Hypothalamus (tissue), 51 donors: ENCODE measurements around the gene LRBA.
"Not testable (repeated sequence)": the region's sequence is repeated elsewhere in the genome, so short reads cannot be mapped to it uniquely, and the experiment has no call there.

Experiments used
- DNase-seq, 51 donors: peaks; one replicate each; lab custom pipeline; 2025; lab: John Stamatoyannopoulos, UW

The LRBA gene

GRCh38 chr4:151014521-151015458 is at the start of gene LRBA:
LRBA (minus strand) TSS chr4:151015284; CDS start chr4:151014642, 642 bp downstream.
- peak in 49 of 51 donors; percentile 7 to 84 (median 51) for DNase-seq

DNA sequence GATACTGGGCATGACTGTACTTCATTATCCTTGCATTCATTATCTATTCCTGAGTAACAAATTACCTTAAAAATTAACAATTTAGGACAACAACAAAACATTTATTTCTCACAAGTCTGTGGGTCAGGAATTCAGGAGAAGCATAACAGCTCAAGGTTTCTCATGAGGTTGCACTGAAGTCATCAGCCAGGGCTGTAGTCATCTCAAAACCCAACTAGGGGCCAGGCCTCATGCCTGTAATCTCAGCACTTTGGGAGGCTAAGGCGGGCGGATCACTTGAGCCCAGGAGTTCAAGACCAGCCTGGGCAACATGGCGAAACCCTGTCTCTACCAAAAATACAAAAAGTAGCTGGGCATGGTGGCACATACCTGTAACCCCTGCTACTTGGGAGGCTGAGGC is 48.1 kb upstream of the LRBA start:
- DNase-seq, result not testable (repeated sequence)

DNA sequence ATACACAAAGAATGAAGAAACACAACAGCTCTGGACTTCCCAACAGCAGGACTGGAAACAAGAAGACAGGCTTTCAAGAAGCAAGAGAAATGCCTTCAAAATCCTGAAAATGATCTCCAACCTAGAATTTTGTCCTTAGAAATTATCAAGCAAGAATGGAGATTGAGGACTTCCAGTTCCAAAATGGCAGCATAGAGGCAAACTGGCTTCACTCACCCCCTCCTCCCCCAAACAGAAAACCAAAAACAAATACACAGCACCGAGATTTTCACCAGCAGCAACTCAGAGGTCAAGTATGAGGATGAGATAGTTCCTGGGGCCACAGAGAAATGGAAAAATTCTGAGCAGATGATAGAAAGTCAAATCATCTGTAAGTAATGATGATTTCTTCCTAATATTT is 40.5 kb upstream of the LRBA start:
- DNase-seq, result no peak

- DNase-seq, result no peak
Measured at GRCh38 chr4:151052785-151053184, 37.7 kb upstream of the LRBA start.

DNA sequence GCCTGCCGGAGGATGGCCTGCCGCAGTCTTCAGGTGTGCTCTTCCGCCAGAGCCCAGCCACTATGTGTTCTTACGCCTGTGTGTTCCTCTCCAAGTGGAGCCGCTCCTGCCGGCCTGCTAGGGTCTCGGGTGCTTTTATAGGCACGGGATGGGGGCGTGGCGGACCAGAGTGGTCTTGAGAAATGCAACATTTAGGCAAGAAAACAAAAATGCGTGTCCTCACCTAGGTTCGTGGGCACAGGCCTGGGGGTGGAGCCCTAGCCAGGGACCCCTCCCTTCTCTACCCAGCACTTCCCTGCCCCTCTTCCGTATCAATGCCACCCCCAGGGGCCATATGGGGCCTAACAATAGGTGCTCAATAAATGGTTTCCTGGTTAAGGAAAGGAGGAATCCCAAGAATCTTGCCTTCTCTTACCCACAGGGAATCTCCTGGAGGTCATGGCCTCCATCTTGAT is 34.4 kb upstream of the LRBA start:
- DNase-seq, result no peak

DNA sequence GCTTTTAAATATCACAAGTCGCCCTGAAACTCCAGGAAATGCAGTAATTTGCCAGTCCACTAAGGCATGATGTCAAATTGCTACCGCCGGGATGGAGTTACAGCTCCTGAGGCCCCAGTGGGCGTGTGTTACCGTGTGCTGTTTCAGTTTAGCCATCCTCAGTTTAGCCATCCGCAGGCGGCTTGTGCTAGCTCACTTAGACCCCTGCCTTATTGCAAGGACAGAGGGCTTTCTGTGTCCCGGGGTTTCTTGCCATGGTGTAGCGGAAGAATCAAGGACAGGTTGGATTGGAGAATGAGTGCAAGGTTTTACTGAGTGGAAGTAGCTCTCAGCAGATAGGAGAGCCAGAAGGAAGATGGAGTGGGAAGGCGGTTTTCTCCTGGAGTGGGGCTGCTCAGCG is 33.8 kb upstream of the LRBA start:
- no peak for DNase-seq

DNA sequence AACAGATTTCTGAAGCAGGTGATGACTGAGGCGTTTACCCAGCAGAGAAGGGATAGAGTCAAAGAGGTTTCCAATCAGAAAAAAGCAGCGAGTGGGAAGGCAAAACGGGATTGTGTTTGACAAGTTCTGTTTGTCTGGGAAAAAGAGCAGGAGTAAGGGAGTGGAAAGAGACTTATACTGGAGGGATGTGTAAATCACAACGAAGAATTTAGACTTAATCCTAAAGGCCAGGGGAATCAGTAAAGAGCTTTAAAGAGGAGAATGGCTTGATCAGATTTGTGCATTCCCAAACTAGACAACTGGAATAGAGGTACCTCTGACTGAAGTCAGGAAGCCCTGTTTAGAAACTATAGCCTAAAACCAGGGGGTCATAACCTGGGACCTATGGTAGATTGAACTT is 31.5 kb upstream of the LRBA start:
- DNase-seq, result no peak

GRCh38 chr4:151045907-151046306 is 30.8 kb upstream of the LRBA start:
- no peak for DNase-seq

- no peak for DNase-seq
Measured at GRCh38 chr4:151043803-151044515, 28.9 kb upstream of the LRBA start.

DNA sequence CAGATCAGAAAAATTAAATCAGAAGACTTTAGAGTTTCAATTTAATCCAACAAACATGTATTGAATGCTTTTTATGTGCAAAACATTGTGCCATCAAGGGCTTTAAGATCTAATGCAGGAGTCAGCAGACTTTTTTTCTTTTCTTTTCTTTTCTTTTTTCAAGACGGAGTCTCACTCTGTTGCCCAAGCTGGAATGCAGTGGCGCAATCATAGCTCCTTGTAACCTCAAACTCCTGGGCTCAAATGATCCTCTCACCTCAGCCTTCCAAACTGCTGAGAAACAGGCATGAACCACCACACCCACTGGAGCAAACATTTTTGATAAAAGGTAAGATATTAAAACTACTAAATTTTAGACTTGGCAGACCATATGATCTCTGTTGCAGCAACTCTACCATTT is 24.6 kb upstream of the LRBA start:
- no peak for DNase-seq

- no peak for DNase-seq
Measured at GRCh38 chr4:151038452-151039157, 23.5 kb upstream of the LRBA start.

DNA sequence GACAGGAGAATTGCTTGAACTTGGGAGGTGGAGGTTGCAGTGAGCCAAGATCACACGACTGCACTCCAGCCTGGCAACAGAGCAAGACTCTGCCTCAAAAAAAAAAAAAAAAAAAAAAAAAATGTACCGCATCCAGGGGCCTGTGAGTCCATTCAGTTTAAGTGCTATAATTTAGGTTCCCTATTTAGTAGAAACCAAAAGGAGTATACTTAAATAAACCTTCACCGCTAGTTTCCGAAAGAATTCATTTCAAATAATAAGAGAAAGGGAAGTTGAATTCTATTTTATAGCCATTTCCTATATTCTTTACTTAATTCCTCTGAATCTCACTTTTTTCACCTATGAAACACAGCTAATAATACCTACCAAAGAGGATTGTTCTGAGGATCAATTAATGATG is 20.8 kb upstream of the LRBA start:
- no peak for DNase-seq

GRCh38 chr4:151035328-151035727 is 20.2 kb upstream of the LRBA start:
- DNase-seq, result no peak

DNA sequence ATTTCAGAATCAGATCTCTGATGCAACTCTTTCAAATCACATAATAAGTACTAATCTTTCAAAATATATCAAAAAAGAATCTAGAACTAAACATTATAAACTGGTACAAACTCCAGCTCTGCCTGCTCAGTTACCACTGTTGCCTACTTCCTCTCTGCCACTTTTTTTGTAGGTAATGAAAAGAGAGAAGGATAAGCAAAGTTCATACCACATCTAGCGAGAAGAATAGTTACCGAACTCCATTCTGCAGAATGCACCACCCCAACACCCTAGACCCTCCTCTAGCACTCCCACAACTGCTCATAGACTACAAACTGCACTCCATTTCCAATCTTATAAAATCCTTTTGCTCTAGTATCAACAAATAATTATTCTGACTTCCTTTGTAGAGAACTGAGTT is 19.7 kb upstream of the LRBA start:
- no peak for DNase-seq

- DNase-seq, result no peak
Measured at GRCh38 chr4:151031831-151032605, 16.9 kb upstream of the LRBA start.

DNA sequence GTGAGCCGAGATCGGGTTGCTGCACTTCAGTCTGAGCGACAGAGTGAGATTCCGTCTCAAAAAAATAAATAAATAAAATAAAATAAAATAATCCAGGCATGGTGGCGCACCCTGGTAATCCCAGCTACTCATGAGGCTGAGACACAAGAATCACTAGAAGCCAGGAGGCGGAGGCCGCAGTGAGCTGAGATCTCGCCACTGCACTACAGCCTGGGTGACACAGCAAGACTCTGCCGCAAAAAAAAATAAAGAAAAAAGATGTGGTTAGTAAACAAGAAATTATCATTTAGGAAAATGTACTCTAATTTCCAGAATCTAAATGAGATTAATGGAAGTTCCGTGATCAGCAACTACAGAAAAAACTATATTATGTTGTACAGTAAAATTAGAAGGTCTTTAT is 14.5 kb upstream of the LRBA start:
- DNase-seq, result no peak

GRCh38 chr4:151029006-151029405 is 13.9 kb upstream of the LRBA start:
- DNase-seq, result not testable (repeated sequence)

DNA sequence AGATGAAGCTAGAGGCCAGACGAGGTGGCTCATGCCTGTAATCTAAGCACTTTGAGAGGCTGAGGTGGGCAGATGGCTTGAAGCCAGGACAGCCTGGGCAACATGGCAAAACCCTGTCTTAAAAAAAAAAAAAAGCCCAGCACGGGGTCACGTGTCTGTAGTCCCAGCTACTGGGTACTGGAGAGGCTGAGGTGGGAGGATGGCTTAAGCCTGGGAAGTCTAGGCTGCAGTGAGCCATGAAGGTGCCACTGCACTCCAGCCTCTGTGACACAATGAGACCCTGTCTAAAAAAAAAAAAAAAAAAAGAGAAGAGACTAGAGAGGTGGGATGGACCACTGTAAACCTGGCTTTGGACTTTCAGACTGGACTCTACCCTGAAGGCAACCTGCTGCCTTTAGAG is 10.7 kb upstream of the LRBA start:
- DNase-seq, result no peak

DNA sequence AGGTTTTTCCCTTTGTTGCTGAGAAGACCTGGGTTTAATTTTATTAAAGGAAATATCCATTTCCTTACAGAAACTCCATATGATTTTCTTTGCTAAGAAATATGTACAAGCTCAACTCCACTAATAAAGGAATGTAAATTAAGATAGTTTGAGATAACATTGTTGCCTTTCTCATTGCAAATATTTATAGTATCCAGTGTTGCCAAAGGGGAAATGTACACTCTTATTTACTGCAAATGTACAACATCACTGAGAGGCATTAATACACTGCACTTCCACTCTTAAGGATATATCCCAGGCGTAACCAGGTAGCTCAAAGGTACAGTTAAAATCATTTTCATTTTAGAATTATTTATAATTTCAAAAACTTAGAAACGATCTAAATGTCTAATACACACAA is 7.5 kb upstream of the LRBA start:
- no peak for DNase-seq

GRCh38 chr4:151021637-151022334 is 6.7 kb upstream of the LRBA start:
- DNase-seq, result no peak
